ENCODE results near the gene RUNX2. TPM values are rescaled to one million over a fixed set of nuclear protein-coding genes. Genes with fewer than 3 reads are reported as not detected.

Gene RUNX2
- total RNA-seq, 1 donor from 2014 or later, result 0.09 TPM

DNA sequence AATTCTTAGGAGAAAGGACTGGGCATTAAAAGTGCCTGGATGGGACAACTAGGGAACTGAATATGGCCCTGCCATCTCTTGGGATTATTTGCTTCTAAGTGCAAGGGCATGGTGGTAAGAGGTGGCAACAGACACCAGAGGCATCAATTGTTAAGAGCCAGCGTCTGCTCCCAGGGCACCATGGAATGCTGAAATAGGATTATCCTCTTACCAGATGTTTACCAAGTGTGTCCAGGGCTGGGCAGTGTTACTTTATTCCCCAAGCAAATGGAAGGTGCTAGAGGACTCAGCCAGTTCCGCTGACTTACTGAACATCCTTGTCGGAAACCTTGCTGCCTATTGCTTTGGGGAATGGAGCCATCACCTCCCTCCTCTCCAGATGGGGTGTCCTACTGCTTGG is 323.2 kb downstream of the RUNX2 start:
- H3K27me3 Mint-ChIP-seq (ENCODE audit: insufficient read depth, low read depth), result peaks cover 10% of the 10 kb centered on the region
- H3K9me3 Mint-ChIP-seq, result peaks cover 2% of the 10 kb centered on the region
- H3K4me1 Mint-ChIP-seq, result peaks cover 7% of the 10 kb centered on the region
- H3K27ac Mint-ChIP-seq, result no peak overlapping the region
- Histone ChIP-seq H2AFZ (replicated peaks) (no peak overlapping the region), H3K27me3 (no peaks in the 10 kb centered on the region), H3K36me3 (no peaks in the 10 kb centered on the region), H3K9ac (no peak overlapping the region), H3K27ac (no peak overlapping the region), H3K9me3 (ENCODE audit: low read depth) (no peaks in the 10 kb centered on the region), H3K79me2 (ENCODE audit: low read depth) (no peaks in the 10 kb centered on the region), H3K4me1 (no peaks in the 10 kb centered on the region), H4K20me1 (ENCODE audit: low read depth) (no peaks in the 10 kb centered on the region), H3K4me2 (no peak overlapping the region), H3K4me3 (no peak overlapping the region), H3F3A (ENCODE audit: low read depth) (no peaks in the 10 kb centered on the region)
- peak; percentile 27 for DNase-seq (ENCODE audit: low spot score)
- no peak overlapping the region for H3K4me3 Mint-ChIP-seq
- TF ChIP-seq EZH2 (IDR thresholded peaks at IDR 0.05) (no peak), EZH2phosphoT487 (IDR thresholded peaks at IDR 0.05) (no peak), CTCF (IDR thresholded peaks at IDR 0.05) (no peak)
- no peaks in the 10 kb centered on the region for H3K36me3 Mint-ChIP-seq

GRCh38 chr6:45652416-45652815 is 324.3 kb downstream of the RUNX2 start:
- Mint-ChIP-seq H3K27me3 (ENCODE audit: insufficient read depth, low read depth) (peaks cover 10% of the 10 kb centered on the region), H3K4me1 (peaks cover 2% of the 10 kb centered on the region), H3K27ac (no peak overlapping the region), H3K9me3 (peaks cover 2% of the 10 kb centered on the region), H3K4me3 (no peak overlapping the region), H3K36me3 (no peaks in the 10 kb centered on the region)
- Histone ChIP-seq H3F3A (ENCODE audit: low read depth) (no peaks in the 10 kb centered on the region), H3K9me3 (ENCODE audit: low read depth) (no peaks in the 10 kb centered on the region), H4K20me1 (ENCODE audit: low read depth) (no peaks in the 10 kb centered on the region), H2AFZ (replicated peaks) (no peak overlapping the region), H3K9ac (no peak overlapping the region), H3K36me3 (no peaks in the 10 kb centered on the region), H3K27me3 (no peaks in the 10 kb centered on the region), H3K4me3 (no peak overlapping the region), H3K27ac (no peak overlapping the region), H3K4me2 (no peak overlapping the region), H3K4me1 (no peaks in the 10 kb centered on the region), H3K79me2 (ENCODE audit: low read depth) (no peaks in the 10 kb centered on the region)
- TF ChIP-seq EZH2 (IDR thresholded peaks at IDR 0.05) (no peak), EZH2phosphoT487 (IDR thresholded peaks at IDR 0.05) (no peak), CTCF (IDR thresholded peaks at IDR 0.05) (no peak)
- no peak for DNase-seq (ENCODE audit: low spot score)

DNA sequence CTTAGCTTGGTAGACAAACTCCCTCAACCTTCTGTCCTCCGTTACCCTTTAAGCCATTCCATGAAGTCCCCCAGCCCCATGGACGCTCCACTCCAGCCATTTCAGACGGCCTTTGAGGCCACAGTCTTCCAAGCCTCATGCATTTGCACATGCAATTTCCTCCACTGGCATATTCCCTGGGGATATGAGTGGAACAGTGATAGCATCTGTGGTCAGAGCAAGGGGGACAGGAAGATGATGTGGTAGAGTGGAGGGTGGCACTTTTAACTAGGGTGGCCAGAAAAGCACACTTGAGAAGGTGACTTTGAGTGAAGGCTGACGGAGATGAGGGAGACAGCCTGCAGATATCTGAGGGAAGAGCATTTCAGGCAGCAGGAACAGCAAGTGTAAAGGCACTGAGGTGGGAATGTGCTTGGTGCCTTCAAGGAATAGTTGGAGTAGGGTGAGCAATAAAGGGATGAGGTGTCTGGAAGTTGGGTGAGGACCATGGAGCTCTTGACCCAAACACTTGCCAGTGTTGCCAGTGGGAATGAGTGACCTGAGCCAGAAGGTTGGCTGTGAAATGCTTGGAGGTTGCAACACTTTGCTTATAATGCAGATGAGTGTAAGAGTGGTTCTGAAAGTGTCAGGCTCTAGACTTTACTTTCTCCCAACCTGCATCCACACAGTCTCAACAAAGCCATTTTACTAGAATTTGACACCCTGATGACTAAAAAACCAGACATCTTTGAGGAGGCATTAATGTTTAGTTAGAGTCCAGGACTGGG is 325.2 kb downstream of the RUNX2 start:
- no peaks in the 10 kb centered on the region for H3K36me3 ChIP-seq
- no peaks in the 10 kb centered on the region for H3K9me3 ChIP-seq (ENCODE audit: low read depth)
- peaks cover 8% of the 10 kb centered on the region for H3K27me3 Mint-ChIP-seq (ENCODE audit: insufficient read depth, low read depth)
- no peak overlapping the region for H3K4me3 Mint-ChIP-seq
- no peaks in the 10 kb centered on the region for H3F3A ChIP-seq (ENCODE audit: low read depth)
- no peak overlapping the region for H3K4me2 ChIP-seq
- H4K20me1 ChIP-seq (ENCODE audit: low read depth), result no peaks in the 10 kb centered on the region
- H3K36me3 Mint-ChIP-seq, result no peaks in the 10 kb centered on the region
- no peaks in the 10 kb centered on the region for H3K27me3 ChIP-seq
- peaks cover 2% of the 10 kb centered on the region for H3K4me1 Mint-ChIP-seq
- H3K9me3 Mint-ChIP-seq, result peaks cover 2% of the 10 kb centered on the region
- H3K27ac Mint-ChIP-seq, result no peak overlapping the region
- H2AFZ ChIP-seq (replicated peaks), result no peak overlapping the region
- no peak overlapping the region for H3K4me3 ChIP-seq
- H3K79me2 ChIP-seq (ENCODE audit: low read depth), result no peaks in the 10 kb centered on the region
- no peak for DNase-seq (ENCODE audit: low spot score)
- no peaks in the 10 kb centered on the region for H3K4me1 ChIP-seq
- TF ChIP-seq EZH2phosphoT487 (IDR thresholded peaks at IDR 0.05), result no peak
- no peak for TF ChIP-seq CTCF (IDR thresholded peaks at IDR 0.05)
- TF ChIP-seq EZH2 (IDR thresholded peaks at IDR 0.05), result no peak
- no peak overlapping the region for H3K9ac ChIP-seq
- no peak overlapping the region for H3K27ac ChIP-seq
